Osteoblast (primary cell): ENCODE measurements around the gene GATB. TPM values are rescaled to one million over a fixed set of nuclear protein-coding genes. Genes with fewer than 3 reads are reported as not detected.

Source experiments
- DNase-seq: peaks from one replicate; pipeline ENCODE4 v3.0.0; 2011; ENCODE audit warnings: low spot score, mixed read lengths; ENCODE audit not compliant: insufficient read length; ENCODE audit errors: missing footprints
- H2AFZ ChIP-seq: 2 replicates; pipeline ENCODE4 v1.6.0; 2011; ENCODE audit warnings: mild to moderate bottlenecking, low read length
- H3K27ac ChIP-seq: 2 replicates; pipeline ENCODE4 v1.5.1; 2011; ENCODE audit warnings: mild to moderate bottlenecking, low read depth, low read length, moderate library complexity
- H3K27me3 ChIP-seq: 2 replicates; pipeline ENCODE4 v1.6.0; 2012; ENCODE audit warnings: mild to moderate bottlenecking, control low read depth, inconsistent platforms, low read length, moderate library complexity; ENCODE audit not compliant: insufficient read depth
- H3K36me3 ChIP-seq: 2 replicates; pipeline ENCODE4 v1.5.1; 2011; ENCODE audit warnings: mild to moderate bottlenecking, low read length, control low read depth, moderate library complexity; ENCODE audit not compliant: insufficient read depth
- H3K4me1 ChIP-seq: 2 replicates; pipeline ENCODE4 v1.5.1; 2011; ENCODE audit warnings: mild to moderate bottlenecking, low read length, control low read depth, moderate library complexity; ENCODE audit not compliant: insufficient read depth
- H3K4me2 ChIP-seq: 2 replicates; pipeline ENCODE4 v1.6.0; 2011; ENCODE audit warnings: mild to moderate bottlenecking, low read length; ENCODE audit not compliant: insufficient read depth
- H3K4me3 ChIP-seq: fragments of 200-600 bp; sonication (generic); 3 replicates; pipeline ENCODE4 v1.5.1; 2012; ENCODE audit warnings: mild to moderate bottlenecking, low read length, inconsistent platforms; ENCODE audit not compliant: insufficient read depth
- H3K79me2 ChIP-seq: 2 replicates; pipeline ENCODE4 v1.6.0; 2012; ENCODE audit warnings: mild to moderate bottlenecking, low read length, control low read depth, inconsistent platforms; ENCODE audit not compliant: insufficient read depth
- H3K9me3 ChIP-seq: 2 replicates; pipeline ENCODE4 v1.5.1; 2011; ENCODE audit warnings: low read depth, low read length, control low read depth
- H4K20me1 ChIP-seq: 2 replicates; pipeline ENCODE4 v1.6.0; 2012; ENCODE audit warnings: mild to moderate bottlenecking, low read length, control low read depth; ENCODE audit not compliant: insufficient read depth
- total RNA-seq: library from RNA; depleted of rRNA; stranded (reverse); fragments of >200 nt; gene quantifications from 2 replicates; pipeline ENCODE4 v1.2.3, GENCODE V29; 2012
- TF ChIP-seq, protein P1 (sequence below): IDR thresholded peaks from 2 replicates; pipeline ENCODE4 v1.5.1; 2011; ENCODE audit warnings: mild to moderate bottlenecking, low read depth, low read length, moderate library complexity; ENCODE audit errors: extremely low read depth

GATB gene
- total RNA-seq, 1 donor, result 14.1 TPM

DNA sequence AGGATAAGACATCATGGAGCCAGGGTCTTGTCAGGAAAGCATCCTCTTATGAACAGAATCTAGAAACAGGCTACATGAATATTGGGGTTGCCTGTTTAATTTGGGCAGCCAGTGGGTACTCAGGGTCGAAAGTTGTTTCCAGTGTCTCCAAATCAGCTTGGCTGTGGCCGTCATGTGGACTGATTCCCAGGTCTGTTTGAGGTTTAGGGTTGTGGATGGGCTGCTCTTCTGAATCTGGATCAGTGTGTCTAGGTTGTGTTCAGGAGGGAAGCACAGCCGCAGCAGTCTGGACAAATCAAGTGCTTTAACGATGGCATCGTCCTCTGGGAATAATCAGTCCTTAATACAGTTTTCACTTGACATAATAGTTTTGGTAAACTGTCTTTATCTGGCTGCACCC lies 94.3 kb downstream of the GATB start:
- Histone ChIP-seq H4K20me1 (no peaks in the 10 kb centered on the region), H3K9me3 (no peaks in the 10 kb centered on the region), H3K4me3 (no peak overlapping the region), H3K27me3 (no peaks in the 10 kb centered on the region), H3K36me3 (no peaks in the 10 kb centered on the region), H3K4me1 (no peaks in the 10 kb centered on the region), H2AFZ (no peak overlapping the region), H3K27ac (no peak overlapping the region), H3K79me2 (no peaks in the 10 kb centered on the region), H3K4me2 (no peak overlapping the region)
- no peak for DNase-seq
- TF ChIP-seq, protein P1, sequence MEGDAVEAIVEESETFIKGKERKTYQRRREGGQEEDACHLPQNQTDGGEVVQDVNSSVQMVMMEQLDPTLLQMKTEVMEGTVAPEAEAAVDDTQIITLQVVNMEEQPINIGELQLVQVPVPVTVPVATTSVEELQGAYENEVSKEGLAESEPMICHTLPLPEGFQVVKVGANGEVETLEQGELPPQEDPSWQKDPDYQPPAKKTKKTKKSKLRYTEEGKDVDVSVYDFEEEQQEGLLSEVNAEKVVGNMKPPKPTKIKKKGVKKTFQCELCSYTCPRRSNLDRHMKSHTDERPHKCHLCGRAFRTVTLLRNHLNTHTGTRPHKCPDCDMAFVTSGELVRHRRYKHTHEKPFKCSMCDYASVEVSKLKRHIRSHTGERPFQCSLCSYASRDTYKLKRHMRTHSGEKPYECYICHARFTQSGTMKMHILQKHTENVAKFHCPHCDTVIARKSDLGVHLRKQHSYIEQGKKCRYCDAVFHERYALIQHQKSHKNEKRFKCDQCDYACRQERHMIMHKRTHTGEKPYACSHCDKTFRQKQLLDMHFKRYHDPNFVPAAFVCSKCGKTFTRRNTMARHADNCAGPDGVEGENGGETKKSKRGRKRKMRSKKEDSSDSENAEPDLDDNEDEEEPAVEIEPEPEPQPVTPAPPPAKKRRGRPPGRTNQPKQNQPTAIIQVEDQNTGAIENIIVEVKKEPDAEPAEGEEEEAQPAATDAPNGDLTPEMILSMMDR, result no peak

DNA sequence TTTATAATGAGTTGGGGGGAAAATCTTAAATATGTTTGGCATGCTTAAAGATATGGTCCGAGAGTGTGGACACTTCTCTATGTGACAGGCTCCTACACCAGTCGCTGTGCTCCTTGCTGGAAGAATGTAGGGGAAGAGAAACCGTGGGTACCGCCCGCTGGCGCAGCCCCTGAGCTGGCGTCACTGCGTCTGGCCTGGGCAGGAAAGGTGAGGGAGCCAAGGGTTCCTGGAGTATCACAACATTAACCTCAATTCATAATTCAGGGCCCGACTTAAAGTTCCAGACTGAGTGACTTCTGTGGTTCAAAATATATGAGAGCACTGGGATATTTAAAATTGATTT lies 95.1 kb downstream of the GATB start:
- Histone ChIP-seq H3K9me3 (no peaks in the 10 kb centered on the region), H3K4me2 (no peak overlapping the region), H3K4me1 (no peaks in the 10 kb centered on the region), H2AFZ (no peak overlapping the region), H4K20me1 (no peaks in the 10 kb centered on the region), H3K79me2 (no peaks in the 10 kb centered on the region), H3K27ac (no peak overlapping the region), H3K27me3 (no peaks in the 10 kb centered on the region), H3K36me3 (no peaks in the 10 kb centered on the region), H3K4me3 (no peak overlapping the region)
- TF ChIP-seq, protein P1, result no peak
- DNase-seq, result no peak

DNA sequence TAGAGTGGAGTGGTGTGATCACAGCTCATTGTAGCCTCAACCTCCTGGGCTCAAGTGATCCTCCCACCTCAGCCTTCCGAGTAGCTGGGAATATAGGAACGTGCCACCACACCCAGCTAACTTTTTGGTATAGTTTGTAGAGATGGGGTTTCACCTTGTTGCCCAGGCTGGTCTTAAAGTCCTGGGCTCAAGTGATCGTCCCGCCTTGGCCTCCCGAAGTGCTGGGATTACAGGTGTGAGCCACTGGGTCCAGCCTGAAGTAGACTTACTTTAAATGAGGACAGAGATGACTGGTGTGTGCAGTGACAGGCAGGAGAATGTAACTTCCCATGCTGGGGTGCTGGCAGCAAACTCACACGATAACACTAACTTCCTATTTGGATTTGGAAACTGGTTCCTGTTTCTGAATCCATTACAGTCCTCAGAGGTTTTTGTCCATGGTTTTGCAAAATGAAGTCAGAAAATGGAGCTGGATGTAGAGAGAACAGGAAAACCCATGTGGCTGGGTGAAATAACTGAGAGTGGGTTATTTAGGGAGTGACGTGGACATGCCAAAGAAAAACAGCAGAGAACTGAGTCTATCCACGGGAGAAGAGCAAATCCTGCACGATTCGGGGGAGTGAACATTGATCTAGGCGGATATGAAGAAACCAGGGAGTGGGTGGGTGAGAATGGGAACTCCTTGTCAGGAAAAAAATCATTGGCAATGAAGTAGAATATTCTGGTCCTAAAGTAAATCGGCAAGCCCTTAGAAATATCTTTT lies 95.6 kb downstream of the GATB start:
- H3K4me1 ChIP-seq, result no peaks in the 10 kb centered on the region
- H3K79me2 ChIP-seq, result no peaks in the 10 kb centered on the region
- no peak overlapping the region for H3K4me3 ChIP-seq
- H3K27me3 ChIP-seq, result no peaks in the 10 kb centered on the region
- no peak overlapping the region for H3K27ac ChIP-seq
- no peak overlapping the region for H3K4me2 ChIP-seq
- TF ChIP-seq, protein P1, result no peak
- H3K9me3 ChIP-seq, result no peaks in the 10 kb centered on the region
- H2AFZ ChIP-seq, result no peak overlapping the region
- DNase-seq, result no peak
- no peaks in the 10 kb centered on the region for H4K20me1 ChIP-seq
- H3K36me3 ChIP-seq, result no peaks in the 10 kb centered on the region

DNA sequence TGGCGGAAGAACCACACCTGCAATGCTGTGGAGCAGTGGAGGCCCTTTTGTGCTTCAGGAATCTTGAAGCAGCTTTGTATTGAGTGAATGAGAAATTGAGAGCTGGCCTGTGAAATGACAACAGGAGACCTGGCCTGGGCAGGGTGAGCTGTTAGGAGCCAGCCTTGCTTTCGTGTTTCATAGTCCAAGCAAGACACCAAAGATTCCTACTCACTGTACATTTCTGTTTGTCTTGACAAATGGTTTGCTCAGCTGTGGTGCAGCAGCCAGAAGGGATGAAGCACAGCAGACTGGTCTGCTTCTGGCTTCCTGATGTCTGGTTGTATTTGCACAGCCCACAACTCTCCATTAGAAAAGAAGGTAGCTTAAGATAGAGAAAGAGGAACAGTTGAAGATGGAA lies 96.5 kb downstream of the GATB start:
- Histone ChIP-seq H4K20me1 (no peaks in the 10 kb centered on the region), H3K4me3 (no peak overlapping the region), H3K36me3 (no peaks in the 10 kb centered on the region), H3K4me1 (no peaks in the 10 kb centered on the region), H3K27me3 (no peaks in the 10 kb centered on the region), H3K4me2 (no peak overlapping the region), H3K79me2 (no peaks in the 10 kb centered on the region), H2AFZ (no peak overlapping the region), H3K27ac (no peak overlapping the region), H3K9me3 (no peaks in the 10 kb centered on the region)
- no peak for DNase-seq
- TF ChIP-seq, protein P1, result no peak
